ENCODE results near the gene HIPK2.

- TF ChIP-seq CTCF (conservative IDR thresholded peaks at IDR 0.05; ENCODE audit: low read length) (no peak), EZH2phosphoT487 (IDR thresholded peaks at IDR 0.05; ENCODE audit: borderline replicate concordance, low read depth, low read length) (no peak)
Measured at GRCh38 chr7:139706837-139707236, 71.0 kb downstream of the HIPK2 start.
